Endodermal cell (in vitro differentiated cells): Measurements from ENCODE around the gene OR4C12. TPM values are rescaled to one million over a fixed set of nuclear protein-coding genes. Genes with fewer than 3 reads are reported as not detected.
"Not testable (repeated sequence)": the region's sequence is repeated elsewhere in the genome, so short reads cannot be mapped to it uniquely, and the experiment has no call there.

Experiments used
- DNase-seq: peaks from one replicate; pipeline ENCODE4 v3.0.0-alpha.2; 2017
- H3K27ac ChIP-seq: 2 replicates; pipeline ENCODE4 v1.5.1; 2013; ENCODE audit warnings: mild to moderate bottlenecking, low read depth, low read length, moderate library complexity
- H3K27me3 ChIP-seq: 2 replicates; pipeline ENCODE4 v1.6.1; 2013; ENCODE audit warnings: mild to moderate bottlenecking, low read length, moderate library complexity; ENCODE audit not compliant: insufficient read depth, control insufficient read depth, poor library complexity, severe bottlenecking
- H3K36me3 ChIP-seq: 2 replicates; pipeline ENCODE4 v1.7.0; 2013; ENCODE audit warnings: mild to moderate bottlenecking, low read length, moderate library complexity; ENCODE audit not compliant: control insufficient read depth, insufficient read depth
- H3K4me1 ChIP-seq: one replicate; pipeline ENCODE4 v1.7.0; 2013; ENCODE audit warnings: low read length; ENCODE audit not compliant: control insufficient read depth, insufficient read depth
- H3K4me3 ChIP-seq: 2 replicates; pipeline ENCODE4 v1.5.1; 2013; ENCODE audit warnings: mild to moderate bottlenecking, low read length, moderate library complexity
- H3K9ac ChIP-seq: 2 replicates; pipeline ENCODE4 v1.6.1; 2013; ENCODE audit warnings: mild to moderate bottlenecking, low read length, moderate library complexity; ENCODE audit not compliant: poor library complexity, severe bottlenecking; ENCODE audit errors: extremely low read depth
- H3K9me3 ChIP-seq: 2 replicates; pipeline ENCODE4 v1.6.1; 2013; ENCODE audit warnings: mild to moderate bottlenecking, low read length, moderate library complexity; ENCODE audit not compliant: control insufficient read depth
- H3K27ac Mint-ChIP-seq: 2 replicates; pipeline ENCODE4 v1.8.0; 2020; ENCODE audit warnings: mixed read lengths
- H3K27me3 Mint-ChIP-seq: 2 replicates; pipeline ENCODE4 v1.8.0; 2021; ENCODE audit warnings: mild to moderate bottlenecking, mixed read lengths; ENCODE audit not compliant: insufficient read depth
- H3K36me3 Mint-ChIP-seq: 2 replicates; pipeline ENCODE4 v1.8.0; 2020; ENCODE audit warnings: low read depth, mixed read lengths
- H3K4me1 Mint-ChIP-seq: 2 replicates; pipeline ENCODE4 v1.8.0; 2020; ENCODE audit warnings: mixed read lengths
- H3K4me3 Mint-ChIP-seq: 2 replicates; pipeline ENCODE4 v1.8.0; 2020; ENCODE audit warnings: mild to moderate bottlenecking, moderate library complexity, mixed read lengths
- H3K9me3 Mint-ChIP-seq: 2 replicates; pipeline ENCODE4 v1.8.0; 2020; ENCODE audit warnings: mild to moderate bottlenecking, mixed read lengths
- WGBS, 2 experiments: methylation state at CpG; one replicate each; pipeline versions ENCODE4 v1.1.5 to v1.1.7; 2013; ENCODE audit warnings: missing lambda C conversion rate in 2 of 2, mixed read lengths in 1 of 2; ENCODE audit not compliant: insufficient coverage in 1 of 2, insufficient read length in 1 of 2; 5-methylcytosine and 5-hydroxymethylcytosine counted together
- long read RNA-seq, 4 experiments: library from polyadenylated mRNA in 2 of 4; library from RNA in 1 of 4; library from capped mRNA in 1 of 4; stranded (forward) in 3 of 4; unstranded in 1 of 4; transcript quantifications; one replicate each; pipeline ENCODE4 v2.0.0, GENCODE V29; 2020 to 2021; ENCODE audit warnings: inconsistent platforms in 1 of 4
- polyA plus RNA-seq, 2 experiments: library from polyadenylated mRNA; stranded (reverse); fragments of 50-300 nt; gene quantifications; one replicate each; pipeline ENCODE4 v1.2.3, GENCODE V29; 2013
- total RNA-seq, 2 donors: library from RNA; stranded (reverse); fragmentation: NEBNext Ultra II Directional in 1 of 2; extraction: Animal tissue kit (Norgen Biotek cat#: 25700) in 1 of 2; gene quantifications; 2 replicates in 1 of 2; 3 replicates in 1 of 2; pipeline ENCODE4 v1.2.1, GENCODE V29; 2021
- TF ChIP-seq, protein P1 (sequence below): fragments of 200-600 bp; sonication (generic); conservative IDR thresholded peaks from 2 replicates; pipeline ENCODE4 v1.5.0; 2021; ENCODE audit warnings: antibody characterized with exemption, mild to moderate bottlenecking

OR4C12 gene
- not detected for total RNA-seq
- not detected for polyA plus RNA-seq (2013, experiment 1 of 2)
- not detected for polyA plus RNA-seq (2013, experiment 2 of 2)
- long read RNA-seq, experiment 1, result 0 reads
- long read RNA-seq, experiment 2, result 0 reads
- long read RNA-seq, experiment 3, result 0 reads
- long read RNA-seq, experiment 4, result 0 reads

DNA sequence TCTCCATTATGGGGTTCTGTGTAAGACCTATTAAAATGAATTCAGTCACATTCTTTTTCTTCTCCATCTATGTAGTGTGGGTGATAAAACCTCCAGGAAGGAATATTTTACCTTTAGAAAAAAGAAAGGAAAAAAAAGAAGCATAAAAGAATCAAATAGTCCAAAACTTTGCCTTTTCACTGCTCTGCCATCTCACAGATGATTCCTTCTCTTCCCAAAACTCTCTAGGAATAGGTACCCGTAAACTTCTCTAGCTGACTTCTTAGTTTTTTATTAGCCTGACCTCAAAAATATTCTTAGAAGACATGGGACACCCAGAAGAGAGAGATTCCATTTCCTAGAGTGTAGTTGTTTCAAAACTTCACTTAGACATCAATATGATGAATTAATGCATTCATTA lies at the start of gene OR4C12:
TSS of gene OR4C12 (minus strand) at position 101 of the 400 bp plus-strand sequence. CDS start at position 67, 34 bp downstream.
- H3K27me3 ChIP-seq, H3K36me3 ChIP-seq, H3K4me3 ChIP-seq, H3K27ac Mint-ChIP-seq, H3K9ac ChIP-seq, H3K4me1 ChIP-seq, H3K4me3 Mint-ChIP-seq, H3K36me3 Mint-ChIP-seq, H3K4me1 Mint-ChIP-seq, DNase-seq, H3K27me3 Mint-ChIP-seq, H3K27ac ChIP-seq: not testable (repeated sequence)
- WGBS, 2 experiments, result 75% methylated on average over 1 of the region's 1 CpG; no CpG with 5 or more reads in 1 of the 2 experiments
- peaks cover 85% of the 10 kb centered on the region for H3K9me3 Mint-ChIP-seq
- H3K9me3 ChIP-seq, result peaks cover 83% of the 10 kb centered on the region

DNA sequence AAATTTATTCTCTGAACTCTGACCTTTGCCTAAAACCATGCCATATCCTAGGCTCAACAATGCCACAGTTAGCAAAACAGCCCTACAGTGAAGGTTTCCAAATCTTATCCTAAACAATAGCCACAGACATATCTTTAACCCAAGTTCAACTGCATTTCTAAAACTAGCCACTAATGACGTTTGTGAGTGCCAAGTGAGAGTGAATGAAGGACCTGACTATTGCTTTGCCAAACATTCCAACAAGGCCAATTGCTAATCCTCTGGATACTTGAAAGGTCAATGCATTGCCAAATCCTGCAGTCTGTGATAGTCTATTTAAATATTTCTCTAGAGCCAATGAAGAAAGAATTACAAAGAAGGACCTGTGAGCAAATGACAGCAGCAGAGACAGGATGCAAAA lies 47.9 kb upstream of the OR4C12 start:
- Histone ChIP-seq H3K4me1 (no peaks in the 10 kb centered on the region), H3K9me3 (peaks cover 80% of the 10 kb centered on the region), H3K4me3 (no peak overlapping the region), H3K27me3 (no peaks in the 10 kb centered on the region), H3K9ac (no peak overlapping the region), H3K36me3 (no peaks in the 10 kb centered on the region), H3K27ac (no peak overlapping the region)
- Mint-ChIP-seq H3K27me3 (no peaks in the 10 kb centered on the region), H3K4me1 (no peaks in the 10 kb centered on the region), H3K36me3 (no peaks in the 10 kb centered on the region), H3K4me3 (no peak overlapping the region), H3K9me3 (peaks cover 91% of the 10 kb centered on the region), H3K27ac (no peak overlapping the region)
- TF ChIP-seq, protein P1, sequence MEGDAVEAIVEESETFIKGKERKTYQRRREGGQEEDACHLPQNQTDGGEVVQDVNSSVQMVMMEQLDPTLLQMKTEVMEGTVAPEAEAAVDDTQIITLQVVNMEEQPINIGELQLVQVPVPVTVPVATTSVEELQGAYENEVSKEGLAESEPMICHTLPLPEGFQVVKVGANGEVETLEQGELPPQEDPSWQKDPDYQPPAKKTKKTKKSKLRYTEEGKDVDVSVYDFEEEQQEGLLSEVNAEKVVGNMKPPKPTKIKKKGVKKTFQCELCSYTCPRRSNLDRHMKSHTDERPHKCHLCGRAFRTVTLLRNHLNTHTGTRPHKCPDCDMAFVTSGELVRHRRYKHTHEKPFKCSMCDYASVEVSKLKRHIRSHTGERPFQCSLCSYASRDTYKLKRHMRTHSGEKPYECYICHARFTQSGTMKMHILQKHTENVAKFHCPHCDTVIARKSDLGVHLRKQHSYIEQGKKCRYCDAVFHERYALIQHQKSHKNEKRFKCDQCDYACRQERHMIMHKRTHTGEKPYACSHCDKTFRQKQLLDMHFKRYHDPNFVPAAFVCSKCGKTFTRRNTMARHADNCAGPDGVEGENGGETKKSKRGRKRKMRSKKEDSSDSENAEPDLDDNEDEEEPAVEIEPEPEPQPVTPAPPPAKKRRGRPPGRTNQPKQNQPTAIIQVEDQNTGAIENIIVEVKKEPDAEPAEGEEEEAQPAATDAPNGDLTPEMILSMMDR, result no peak
- DNase-seq, result no peak
- 17 to 55% methylated on average over 1 of the region's 1 CpG for WGBS, 2 experiments

DNA sequence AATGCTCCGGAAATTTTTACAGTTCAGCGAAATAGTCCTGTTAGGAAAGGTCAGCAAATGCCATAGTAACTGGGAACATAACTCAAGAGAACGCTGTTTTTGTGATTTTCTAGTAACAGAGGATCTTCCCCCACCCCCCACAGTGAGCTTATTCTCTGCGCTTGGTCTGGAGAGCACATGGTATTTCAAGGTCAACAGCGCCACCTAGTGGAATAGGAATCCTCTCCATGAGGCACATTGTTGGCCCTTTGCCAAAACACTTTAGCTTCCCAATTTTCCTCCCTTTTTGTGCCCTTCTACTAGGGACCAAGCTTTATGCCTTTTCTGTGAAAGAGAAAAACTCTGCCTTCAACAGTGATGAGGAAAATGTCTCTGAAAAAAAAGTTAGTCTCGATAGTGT lies 13.2 kb upstream of the OR4C12 start:
- Histone ChIP-seq H3K27me3 (no peaks in the 10 kb centered on the region), H3K4me1 (no peaks in the 10 kb centered on the region), H3K4me3 (no peak overlapping the region), H3K27ac (no peak overlapping the region), H3K36me3 (no peaks in the 10 kb centered on the region), H3K9me3 (peaks cover 88% of the 10 kb centered on the region), H3K9ac (no peak overlapping the region)
- TF ChIP-seq, protein P1, result peak; percentile 70
- no peak overlapping the region for H3K4me3 Mint-ChIP-seq
- 67 to 72% methylated on average over 2 to 6 of the region's 6 CpGs for WGBS, 2 experiments
- no peaks in the 10 kb centered on the region for H3K36me3 Mint-ChIP-seq
- DNase-seq, result peak; percentile 77
- H3K27me3 Mint-ChIP-seq, result no peaks in the 10 kb centered on the region
- no peak overlapping the region for H3K27ac Mint-ChIP-seq
- H3K9me3 Mint-ChIP-seq, result peaks cover 89% of the 10 kb centered on the region
- no peaks in the 10 kb centered on the region for H3K4me1 Mint-ChIP-seq

DNA sequence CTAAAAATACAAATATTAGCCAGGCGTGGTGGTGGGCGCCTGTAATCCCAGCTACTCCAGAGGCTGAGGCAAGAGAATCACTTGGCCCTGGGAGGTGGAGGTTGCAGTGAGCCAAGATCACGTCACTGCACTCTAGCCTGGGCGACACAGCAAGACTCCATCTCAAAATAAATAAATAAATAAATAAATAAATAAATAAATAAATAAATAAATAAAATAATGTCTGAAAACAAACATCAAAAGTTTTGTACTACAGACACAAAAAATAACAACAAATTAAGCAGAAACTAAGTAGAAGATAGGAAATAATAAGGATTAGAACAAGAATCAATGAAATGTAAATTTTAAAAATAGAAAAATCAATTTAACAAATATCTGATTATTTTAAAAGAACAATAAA lies 8.9 kb downstream of the OR4C12 start:
- H3K36me3 Mint-ChIP-seq, H3K27me3 ChIP-seq, H3K27ac Mint-ChIP-seq, H3K4me1 Mint-ChIP-seq, H3K9ac ChIP-seq, H3K27me3 Mint-ChIP-seq, DNase-seq, H3K36me3 ChIP-seq, H3K4me3 Mint-ChIP-seq, H3K4me3 ChIP-seq, H3K27ac ChIP-seq, H3K4me1 ChIP-seq: not testable (repeated sequence)
- peaks cover 45% of the 10 kb centered on the region for H3K9me3 ChIP-seq
- WGBS, 2 experiments, result 100% methylated on average over 2 of the region's 4 CpGs; no CpG with 5 or more reads in 1 of the 2 experiments
- H3K9me3 Mint-ChIP-seq, result peaks cover 68% of the 10 kb centered on the region
